Adrenal gland (tissue), 12 donors: ENCODE results near the gene TMEM184B. TPM values are rescaled to one million over a fixed set of nuclear protein-coding genes. Genes with fewer than 3 reads are reported as not detected.

Experiments used
- DNase-seq, 7 donors: peaks; one replicate each; pipeline ENCODE4 v3.0.0-alpha.2; 2019 to 2020
- H3K27ac ChIP-seq, 5 donors: fragments of 200-600 bp; sonication (generic) in 4 of 5; 1 replicate in 3 of 5; 2 replicates in 2 of 5; pipeline versions ENCODE4 v1.5.1 to v1.8.0; 2016 to 2020; ENCODE audit warnings: mild to moderate bottlenecking in 1 of 5
- H3K27me3 ChIP-seq: fragments of 200-600 bp; 2 replicates; pipeline ENCODE4 v1.8.0; 2021
- H3K36me3 ChIP-seq, 2 donors: fragments of 200-600 bp; replicated peaks in 1 of 2; 1 replicate in 1 of 2; 2 replicates in 1 of 2; pipeline versions ENCODE4 v1.5.1 to v1.8.0; 2018 to 2022
- H3K4me1 ChIP-seq, 2 donors: fragments of 200-600 bp; replicated peaks in 1 of 2; 1 replicate in 1 of 2; 2 replicates in 1 of 2; pipeline versions ENCODE4 v1.5.1 to v1.8.0; 2018 to 2021
- H3K4me3 ChIP-seq, 4 donors: fragments of 200-600 bp; sonication (generic) in 3 of 4; one replicate each; pipeline ENCODE4 v1.5.1; 2016 to 2018
- H3K9me3 ChIP-seq, 3 donors: fragments of 200-600 bp; sonication (generic) in 1 of 3; replicated peaks in 1 of 3; 1 replicate in 2 of 3; 2 replicates in 1 of 3; pipeline versions ENCODE4 v1.5.1 to v1.8.0; 2016 to 2021
- CTCF ChIP-seq, 6 experiments: fragments of 450-650 bp in 4 of 6; fragments of 200-600 bp in 2 of 6; sonication (generic) in 1 of 6; IDR thresholded peaks; 1 replicate in 5 of 6; 2 replicates in 1 of 6; pipeline versions ENCODE4 v1.5.1 to v1.8.0; 2016 to 2021; ENCODE audit warnings: antibody characterized with exemption in 6 of 6, mild to moderate bottlenecking in 2 of 6, moderate library complexity in 1 of 6
- POLR2A ChIP-seq, 2 donors: fragments of 450-650 bp; IDR thresholded peaks; one replicate each; pipeline ENCODE4 v1.6.1; 2017; ENCODE audit warnings: antibody characterized with exemption in 2 of 2, mild to moderate bottlenecking in 2 of 2, moderate library complexity in 1 of 2
- WGBS, 4 donors: extraction: QIAGEN DNeasy Blood & Tissue Kit in 2 of 4; methylation state at CpG; one replicate each; pipeline versions ENCODE4 v1.1.5 to v1.1.7; 2013 to 2017; 5-methylcytosine and 5-hydroxymethylcytosine counted together
- intact Hi-C, 2 donors: fragments of 100-400 bp; cut with DNase I; formaldehyde crosslinking; loops; one replicate each; pipeline versions ENCODE4 v1.14.1 to v1.15.0; 2022 to 2023
- polyA plus RNA-seq, 3 donors: library from polyadenylated mRNA; stranded (reverse); fragments of 200-250 nt in 2 of 3; fragments of 350-450 nt in 1 of 3; fragmentation: Illumina TruSeq in 1 of 3; extraction: RNeasy Lipid Tissue Mini Kit (QIAGEN cat#74804) in 1 of 3; gene quantifications; one replicate each; pipeline ENCODE4 v1.2.3, GENCODE V29; 2013 to 2014
- total RNA-seq, 9 donors: library from RNA; depleted of rRNA in 4 of 9; stranded (reverse); fragments of >200 nt in 4 of 9; fragments of 120-200 nt in 1 of 9; fragmentation: NEBNext Ultra II Directional in 1 of 9; extraction: Animal tissue kit (Norgen Biotek cat#: 25700) in 1 of 9; gene quantifications; one replicate each; pipeline versions ENCODE4 v1.1.0 to v1.2.4, GENCODE V29; 2013 to 2023
- donor health status: healthy with polysubstance abuse.
- donor health status: Bipolar disorder and iron deficiency.
- donor health status: DM: yes; HTN: yes; CAD: no.
- donor health status: DM: no; HTN: no; CAD: no.
- donor health status: DM: no; HTN: no; CAD: no.
- donor health status: DM: yes; HTN: yes; CAD: no.

TMEM184B gene
- total and polyA plus RNA-seq, 12 donors: 7.1 to 107 (median 43.8) TPM

- Histone ChIP-seq H3K27me3 (no peaks in the 10 kb centered on the region), H3K27ac (peak overlapping the region in 2 of 5 donors; percentile 0 to 60), H3K4me1 (peaks cover 10 to 15% of the 10 kb centered on the region in 2 donors), H3K36me3 (no peaks in the 10 kb centered on the region), H3K4me3 (no peak overlapping the region), H3K9me3 (no peaks in the 10 kb centered on the region)
- no peak for TF ChIP-seq CTCF (IDR thresholded peaks at IDR 0.05)
- no peak for TF ChIP-seq POLR2A (IDR thresholded peaks at IDR 0.05)
- intact Hi-C loops: no loop called here
- WGBS, 4 donors: 17 to 30% (median 19%) methylated on average over 6 of the region's 6 CpGs
- peak in 6 of 7 donors; percentile 82 to 92 (median 90) for DNase-seq
Observed at GRCh38 chr22:38193580-38193979, 79.2 kb downstream of the TMEM184B start.

- no peak for TF ChIP-seq POLR2A (IDR thresholded peaks at IDR 0.05)
- no peak for TF ChIP-seq CTCF (IDR thresholded peaks at IDR 0.05)
- Histone ChIP-seq H3K4me3 (no peak overlapping the region), H3K27me3 (no peaks in the 10 kb centered on the region), H3K9me3 (no peaks in the 10 kb centered on the region), H3K4me1 (peaks cover 10 to 15% of the 10 kb centered on the region in 2 donors), H3K36me3 (no peaks in the 10 kb centered on the region), H3K27ac (no peak overlapping the region)
- no peak for DNase-seq
- intact Hi-C loops: no loop called here
- 78 to 88% (median 86%) methylated on average over 3 of the region's 3 CpGs for WGBS, 4 donors
Observed at GRCh38 chr22:38192475-38192863, 80.3 kb downstream of the TMEM184B start.

- H3K36me3 ChIP-seq: no peaks in the 10 kb centered on the region
- intact Hi-C loops: no loop called here
- H3K27me3 ChIP-seq: no peaks in the 10 kb centered on the region
- H3K27ac ChIP-seq: no peak overlapping the region
- WGBS, 4 donors: 75 to 80% (median 77%) methylated on average over 10 of the region's 10 CpGs
- DNase-seq: no peak
- H3K4me3 ChIP-seq: no peak overlapping the region
- peaks cover 10 to 15% of the 10 kb centered on the region in 2 donors for H3K4me1 ChIP-seq
- no peaks in the 10 kb centered on the region for H3K9me3 ChIP-seq
- no peak for TF ChIP-seq CTCF (IDR thresholded peaks at IDR 0.05)
- TF ChIP-seq POLR2A (IDR thresholded peaks at IDR 0.05): no peak
Observed at GRCh38 chr22:38191731-38192474, 80.9 kb downstream of the TMEM184B start.

- H3K36me3 ChIP-seq: no peaks in the 10 kb centered on the region
- H3K27me3 ChIP-seq: no peaks in the 10 kb centered on the region
- no peak overlapping the region for H3K27ac ChIP-seq
- no peaks in the 10 kb centered on the region for H3K9me3 ChIP-seq
- peaks cover 10 to 15% of the 10 kb centered on the region in 2 donors for H3K4me1 ChIP-seq
- H3K4me3 ChIP-seq: no peak overlapping the region
- intact Hi-C loops: no loop called here
- TF ChIP-seq POLR2A (IDR thresholded peaks at IDR 0.05) (no peak), CTCF (IDR thresholded peaks at IDR 0.05) (no peak)
- WGBS, 4 donors: 91 to 94% (median 93%) methylated on average over 12 to 14 of the region's 14 CpGs
- no peak for DNase-seq
Observed at GRCh38 chr22:38191055-38191454, 81.8 kb downstream of the TMEM184B start.
